ENCODE data around the gene S100A1. TPM values are rescaled to one million over a fixed set of nuclear protein-coding genes. Genes with fewer than 3 reads are reported as not detected.

Gene S100A1
- total RNA-seq, 1 experiment from 2014 or later: not detected

GRCh38 chr1:153614189-153614900, 13.9 kb upstream of the S100A1 start:
- H3K27ac Mint-ChIP-seq: no peak overlapping the region
- TF ChIP-seq CTCF (conservative IDR thresholded peaks at IDR 0.05): no peak
- no peak overlapping the region for H3K14ac ChIP-seq (ENCODE audit: insufficient read depth, low read length)
- H3K27me3 Mint-ChIP-seq (ENCODE audit: low read depth): no peaks in the 10 kb centered on the region; the same call in 1 of the 2 replicates
- H3K4ac ChIP-seq (ENCODE audit: low read depth, low read length): no peak overlapping the region
- no peaks in the 10 kb centered on the region for H3K79me1 ChIP-seq (ENCODE audit: insufficient read depth, low read depth, low read length, poor library complexity, severe bottlenecking)
- no peak for DNase-seq
- H3K23me2 ChIP-seq (ENCODE audit: insufficient read length, low read depth, low read length, poor library complexity, severe bottlenecking): no peaks in the 10 kb centered on the region
- no peak overlapping the region for H2BK15ac ChIP-seq (ENCODE audit: low read depth, low read length)
- H3K9ac ChIP-seq (ENCODE audit: extremely low read depth, insufficient read length, low read length): no peak overlapping the region
- no peak overlapping the region for H2BK120ac ChIP-seq (ENCODE audit: low read depth, low read length, poor library complexity, severe bottlenecking)
- no CpG with 5 or more reads among the region's 2 CpGs for WGBS (ENCODE audit: extremely low coverage, insufficient read length, low lambda C conversion rate)
- H3K4me2 ChIP-seq (ENCODE audit: insufficient read depth, insufficient read length, low read length): no peak overlapping the region
- H3K4me3 Mint-ChIP-seq: no peak overlapping the region
- H3K18ac ChIP-seq (ENCODE audit: insufficient read length, low read depth, low read length): no peak overlapping the region
- H3K56ac ChIP-seq (ENCODE audit: insufficient read length, low read depth, low read length): no peak overlapping the region
- H3K9me3 Mint-ChIP-seq: no peaks in the 10 kb centered on the region
- no peaks in the 10 kb centered on the region for H3K79me2 ChIP-seq (ENCODE audit: insufficient read depth, low read length)
- peaks cover 6% of the 10 kb centered on the region; the same call in 1 of the 2 replicates for H3K4me1 ChIP-seq (ENCODE audit: insufficient read depth, low read length)
- H2BK5ac ChIP-seq (ENCODE audit: insufficient read length, low read length): no peak overlapping the region
- H3K4me1 Mint-ChIP-seq: peaks cover 27 to 54% of the 10 kb centered on the region in 2 experiments
- H4K8ac ChIP-seq (replicated peaks; ENCODE audit: insufficient read length, low read depth, low read length): no peak overlapping the region
- no peaks in the 10 kb centered on the region for H4K20me1 ChIP-seq (ENCODE audit: control insufficient read depth, insufficient read depth, insufficient read length)
- H2BK20ac ChIP-seq (ENCODE audit: low read depth, low read length, poor library complexity, severe bottlenecking): no peak overlapping the region
- H2BK12ac ChIP-seq (ENCODE audit: insufficient read length, low read depth, low read length): no peak overlapping the region
- H3K27ac ChIP-seq (ENCODE audit: insufficient read length, low read depth, low read length): no peak overlapping the region
- no peak overlapping the region for H3K23ac ChIP-seq (ENCODE audit: insufficient read length, low read depth, low read length)
- H2AFZ ChIP-seq (ENCODE audit: low read length): no peak overlapping the region
- no peaks in the 10 kb centered on the region for H3K9me3 ChIP-seq (ENCODE audit: control insufficient read depth, low read depth, low read length)
- H2AK5ac ChIP-seq (ENCODE audit: insufficient read length, low read length): no peak overlapping the region
- no peak overlapping the region for H4K5ac ChIP-seq (ENCODE audit: insufficient read length, low read depth, low read length)
- no peak overlapping the region for H3T11ph ChIP-seq (ENCODE audit: low read length)
- no peaks in the 10 kb centered on the region for H3K27me3 ChIP-seq (ENCODE audit: insufficient read depth, low read length)
- H4K91ac ChIP-seq (ENCODE audit: insufficient read length, low read depth, low read length): no peak overlapping the region
- peaks cover 0 to 5% (median 5%) of the 10 kb centered on the region in 3 experiments; a peak in 3 of 7 replicates for H3K36me3 Mint-ChIP-seq (ENCODE audit: insufficient read depth in 1 of 3, low read depth in 3 of 3)

Measured in H9 (cell line).